Common myeloid progenitor, CD34-positive (primary cell): Measurements from ENCODE around the gene MAPK8.
"Not testable (repeated sequence)": the region's sequence is repeated elsewhere in the genome, so short reads cannot be mapped to it uniquely, and the experiment has no call there.

Experiments used
- CTCF ChIA-PET: fragments of 350-600 bp; sonication (Branson Sonifier 250); formaldehyde crosslinking; loops from one replicate; lab custom pipeline; 2021; ENCODE audit warnings: antibody characterized with exemption; lab: Charles Lee
- POLR2A ChIA-PET: fragments of 350-600 bp; sonication (Branson Sonifier 250); formaldehyde crosslinking; loops from one replicate; lab custom pipeline; 2021; ENCODE audit warnings: antibody characterized with exemption; lab: Charles Lee
- DNase-seq, 3 donors: peaks; one replicate each; pipeline versions ENCODE4 v3.0.0 to v3.0.0-alpha.2; 2013
- H3K27ac ChIP-seq, 2 experiments: 1 replicate in 1 of 2; 2 replicates in 1 of 2; pipeline ENCODE4 v1.7.0; 2013; ENCODE audit warnings: inconsistent platforms in 2 of 2, low read length in 2 of 2, mild to moderate bottlenecking in 2 of 2, low read depth in 1 of 2, moderate library complexity in 1 of 2; ENCODE audit not compliant: severe bottlenecking in 2 of 2, insufficient read depth in 1 of 2, poor library complexity in 1 of 2
- H3K27me3 ChIP-seq, 5 experiments: replicated peaks in 2 of 5; 1 replicate in 3 of 5; 2 replicates in 2 of 5; pipeline versions ENCODE4 v1.6.1 to v1.7.0; 2013; ENCODE audit warnings: low read length in 4 of 5, mild to moderate bottlenecking in 2 of 5, moderate library complexity in 2 of 5, inconsistent platforms in 1 of 5; ENCODE audit not compliant: insufficient read depth in 5 of 5, control insufficient read depth in 4 of 5
- H3K36me3 ChIP-seq, 4 experiments: 1 replicate in 2 of 4; 2 replicates in 2 of 4; pipeline versions ENCODE4 v1.6.1 to v1.7.0; 2013; ENCODE audit warnings: low read length in 3 of 4, control low read depth in 1 of 4, mild to moderate bottlenecking in 1 of 4; ENCODE audit not compliant: control insufficient read depth in 4 of 4, insufficient read depth in 4 of 4
- H3K4me1 ChIP-seq, 4 experiments: 1 replicate in 3 of 4; 2 replicates in 1 of 4; pipeline versions ENCODE4 v1.6.1 to v1.7.1; 2013; ENCODE audit warnings: low read length in 3 of 4, mild to moderate bottlenecking in 3 of 4, control low read depth in 1 of 4, inconsistent platforms in 1 of 4, moderate library complexity in 1 of 4; ENCODE audit not compliant: control insufficient read depth in 4 of 4, insufficient read depth in 4 of 4; ENCODE audit errors: control extremely low read depth in 1 of 4
- H3K4me3 ChIP-seq, 7 experiments: 1 replicate in 4 of 7; 2 replicates in 3 of 7; pipeline versions ENCODE4 v1.5.1 to v1.7.0; 2013; ENCODE audit warnings: mild to moderate bottlenecking in 7 of 7, low read length in 6 of 7, moderate library complexity in 6 of 7, inconsistent platforms in 2 of 7, low read depth in 2 of 7, control low read depth in 1 of 7; ENCODE audit not compliant: insufficient read depth in 4 of 7, control insufficient read depth in 1 of 7; ENCODE audit errors: extremely low read depth in 1 of 7
- H3K9me3 ChIP-seq, 5 experiments: 1 replicate in 4 of 5; 2 replicates in 1 of 5; pipeline versions ENCODE4 v1.6.1 to v1.7.1; 2013; ENCODE audit warnings: low read length in 4 of 5, mild to moderate bottlenecking in 2 of 5, inconsistent platforms in 1 of 5, low read depth in 1 of 5, moderate library complexity in 1 of 5; ENCODE audit not compliant: control insufficient read depth in 4 of 5, insufficient read depth in 2 of 5; ENCODE audit errors: control extremely low read depth in 1 of 5
- WGBS: methylation state at CpG from one replicate; pipeline ENCODE4 v1.1.5; 2013; ENCODE audit not compliant: insufficient coverage; 5-methylcytosine and 5-hydroxymethylcytosine counted together

MAPK8 gene

DNA sequence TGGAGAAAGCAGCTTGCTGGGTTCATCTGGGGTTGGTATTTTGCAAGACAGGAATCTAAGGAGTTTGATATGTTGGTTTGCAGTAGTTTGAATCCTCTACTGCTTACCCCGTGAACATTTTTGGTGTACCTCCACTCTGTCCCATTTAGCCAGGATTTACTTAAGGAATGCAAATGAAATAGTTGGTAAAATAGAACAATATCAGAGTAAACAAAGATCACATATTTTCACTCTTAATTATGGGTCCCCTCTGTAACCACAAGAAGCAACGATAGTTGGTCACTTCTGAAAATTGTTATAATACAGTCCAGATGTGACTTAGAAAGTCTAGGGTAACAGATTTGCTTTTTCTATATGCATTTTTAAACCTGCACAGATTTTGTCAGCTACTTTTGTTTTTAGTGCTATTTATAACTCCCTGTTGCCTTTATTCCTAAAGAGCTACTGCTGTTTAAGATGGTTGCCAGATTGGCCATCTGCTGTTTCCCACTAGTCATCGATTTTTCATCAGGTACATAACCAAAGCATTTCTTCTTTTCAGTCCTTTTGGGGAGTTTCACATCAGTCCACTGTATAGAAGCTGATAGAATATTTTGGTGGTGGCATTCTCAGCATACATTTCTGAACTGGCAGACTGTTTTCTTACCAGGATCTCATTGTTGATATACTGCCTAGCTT, 37.6 kb downstream of the MAPK8 start:
- ChIA-PET CTCF (interaction anchor here (1.3 kb wide), 1 partner anchor 11 kb away, joined by 3 read pairs; no protein-coding TSS in a partner anchor), POLR2A (no interaction called here)
- Histone ChIP-seq H3K4me1 (no peaks in the 10 kb centered on the region), H3K27me3 (no peaks in the 10 kb centered on the region), H3K36me3 (peaks cover 0 to 2% (median 0%) of the 10 kb centered on the region in 4 experiments), H3K27ac (no peak overlapping the region), H3K9me3 (peaks cover 0 to 21% (median 4%) of the 10 kb centered on the region in 5 experiments), H3K4me3 (no peak overlapping the region)
- no CpG with 5 or more reads among the region's 3 CpGs for WGBS
- no peak for DNase-seq

DNA sequence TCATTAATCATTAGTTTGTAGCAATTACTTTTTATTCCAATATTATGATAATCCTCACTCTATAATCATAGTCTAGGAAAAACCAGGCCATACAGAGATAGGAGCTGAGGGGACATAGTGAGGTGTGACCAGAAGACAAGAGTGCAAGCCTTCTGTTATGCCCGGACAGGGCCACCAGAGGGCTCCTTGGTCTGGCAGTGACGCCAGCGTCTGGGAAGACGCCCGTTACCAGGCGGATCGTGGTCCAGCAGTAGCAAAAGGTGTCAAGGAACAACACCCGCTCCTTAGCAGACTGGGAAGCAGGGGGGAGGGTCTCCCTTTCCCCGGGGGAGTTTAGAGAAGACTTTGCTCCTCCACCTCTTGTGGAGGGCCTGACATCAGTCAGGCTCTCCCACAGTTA, 39.8 kb downstream of the MAPK8 start:
- H3K27me3 ChIP-seq, H3K36me3 ChIP-seq, H3K4me3 ChIP-seq, H3K27ac ChIP-seq, DNase-seq, POLR2A ChIA-PET, H3K4me1 ChIP-seq: not testable (repeated sequence)
- peaks cover 0 to 14% (median 4%) of the 10 kb centered on the region in 5 experiments for H3K9me3 ChIP-seq
- CTCF ChIA-PET, result interaction anchor here (0.9 to 1.5 kb wide), 2 partner anchors 8 to 37 kb away, joined by 3 read pairs; no protein-coding TSS in a partner anchor
- WGBS, result 97% methylated on average over 9 of the region's 9 CpGs

DNA sequence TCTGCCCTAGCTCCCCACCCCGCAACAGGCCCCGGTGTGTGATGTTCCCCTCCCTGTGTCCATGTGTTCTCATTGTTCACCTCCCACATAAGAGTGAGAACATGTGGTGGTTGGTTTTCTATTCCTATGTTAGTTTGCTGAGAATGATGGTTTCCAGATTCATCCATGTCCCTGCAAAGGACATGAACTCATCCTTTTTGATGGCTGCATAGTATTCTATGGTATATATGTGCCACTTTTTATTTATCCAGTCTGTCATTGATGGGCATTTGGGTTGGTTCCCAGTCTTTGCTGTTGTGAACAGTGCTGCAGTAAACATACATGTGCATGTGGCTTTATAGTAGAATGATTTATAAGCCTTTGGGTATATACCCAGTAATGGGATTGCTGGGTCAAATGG, 41.1 kb downstream of the MAPK8 start:
- CTCF ChIA-PET, result not testable (repeated sequence)

DNA sequence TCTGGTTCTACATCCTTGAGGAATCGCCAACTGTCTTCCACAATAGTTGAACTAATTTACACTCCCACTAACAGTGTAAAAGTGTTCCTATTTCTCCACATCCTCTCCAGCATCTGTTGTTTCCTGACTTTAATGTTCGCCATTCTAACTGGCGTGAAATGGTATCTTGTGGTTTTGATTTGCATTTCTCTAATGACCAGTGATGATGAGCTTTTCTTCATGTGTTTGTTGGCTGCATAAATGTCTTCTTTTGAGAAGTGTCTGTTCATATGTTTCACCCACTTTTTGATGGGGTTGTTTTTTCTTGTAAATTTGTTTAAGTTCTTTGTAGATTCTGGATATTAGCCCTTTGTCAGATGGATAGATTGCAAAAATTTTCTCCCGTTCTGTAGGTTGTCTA, 41.5 kb downstream of the MAPK8 start:
- H3K27me3 ChIP-seq, CTCF ChIA-PET, H3K4me3 ChIP-seq, H3K27ac ChIP-seq, DNase-seq, H3K4me1 ChIP-seq, POLR2A ChIA-PET, H3K36me3 ChIP-seq: not testable (repeated sequence)
- WGBS, result 100% methylated on average over 1 of the region's 4 CpGs
- H3K9me3 ChIP-seq, result peaks cover 0 to 18% (median 4%) of the 10 kb centered on the region in 5 experiments

More for the DNA sequence above, 41.1 kb downstream of the MAPK8 start:
- WGBS, result no CpG with 5 or more reads among the region's 2 CpGs
- peaks cover 0 to 17% (median 4%) of the 10 kb centered on the region in 5 experiments for H3K9me3 ChIP-seq
- DNase-seq, H3K4me3 ChIP-seq, H3K27me3 ChIP-seq, H3K4me1 ChIP-seq, H3K36me3 ChIP-seq, POLR2A ChIA-PET, H3K27ac ChIP-seq: not testable (repeated sequence)

DNA sequence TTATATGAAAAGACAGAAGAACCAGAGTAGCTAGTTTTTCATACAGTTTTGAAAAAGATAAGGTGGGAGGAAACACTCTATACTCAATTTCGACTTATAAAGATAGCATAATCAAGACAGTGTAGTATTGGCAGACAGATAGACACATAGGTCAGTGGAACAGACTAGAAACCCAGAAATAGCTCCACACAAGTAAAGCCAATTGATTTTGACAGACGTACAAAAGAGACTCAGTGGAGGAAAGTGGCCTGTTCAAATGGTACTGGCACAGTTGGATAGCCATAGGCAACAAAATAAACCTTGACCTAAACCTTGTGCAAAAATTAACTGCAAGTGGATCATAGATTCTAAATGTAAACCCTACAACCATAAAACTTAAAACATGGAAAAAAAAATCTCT, 46.8 kb downstream of the MAPK8 start:
- Histone ChIP-seq H3K36me3 (no peaks in the 10 kb centered on the region), H3K4me3 (no peak overlapping the region), H3K4me1 (no peaks in the 10 kb centered on the region), H3K27ac (no peak overlapping the region), H3K27me3 (no peaks in the 10 kb centered on the region), H3K9me3 (peaks cover 0 to 11% (median 3%) of the 10 kb centered on the region in 5 experiments)
- ChIA-PET POLR2A (no interaction called here), CTCF (interaction anchor here (0.9 to 2.7 kb wide), 4 partner anchors 8 to 160 kb away, joined by 3 to 11 read pairs (median 4); no protein-coding TSS in a partner anchor)
- no peak for DNase-seq
- 88% methylated on average over 1 of the region's 2 CpGs for WGBS

DNA sequence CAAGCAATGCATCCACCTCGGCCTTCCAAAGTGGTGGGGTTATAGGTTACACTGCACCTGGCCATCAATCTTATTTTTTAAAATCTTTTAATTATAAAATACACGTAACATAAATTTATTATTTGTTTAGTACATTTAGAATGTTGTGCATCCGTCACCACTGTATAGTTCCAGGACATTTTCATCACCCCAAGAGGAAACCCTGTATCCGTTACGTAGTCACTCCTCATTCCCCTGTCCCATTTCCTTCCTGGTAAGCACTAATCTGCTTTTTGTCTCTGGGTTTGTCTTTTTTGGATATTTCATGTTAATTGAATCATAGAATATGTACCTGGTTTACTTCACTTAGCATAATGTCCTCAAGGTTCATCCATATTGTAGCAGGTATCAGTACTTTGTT, 51.2 kb downstream of the MAPK8 start:
- Histone ChIP-seq H3K36me3 (no peaks in the 10 kb centered on the region), H3K9me3 (peaks cover 0 to 7% (median 1%) of the 10 kb centered on the region in 5 experiments), H3K27me3 (no peaks in the 10 kb centered on the region), H3K27ac (no peak overlapping the region), H3K4me1 (no peaks in the 10 kb centered on the region), H3K4me3 (no peak overlapping the region)
- ChIA-PET POLR2A (no interaction called here), CTCF (interaction anchor here (0.9 kb wide), 1 partner anchor 299 kb away, joined by 3 read pairs; no protein-coding TSS in a partner anchor)
- 100% methylated on average over 2 of the region's 5 CpGs for WGBS
- DNase-seq, result no peak

DNA sequence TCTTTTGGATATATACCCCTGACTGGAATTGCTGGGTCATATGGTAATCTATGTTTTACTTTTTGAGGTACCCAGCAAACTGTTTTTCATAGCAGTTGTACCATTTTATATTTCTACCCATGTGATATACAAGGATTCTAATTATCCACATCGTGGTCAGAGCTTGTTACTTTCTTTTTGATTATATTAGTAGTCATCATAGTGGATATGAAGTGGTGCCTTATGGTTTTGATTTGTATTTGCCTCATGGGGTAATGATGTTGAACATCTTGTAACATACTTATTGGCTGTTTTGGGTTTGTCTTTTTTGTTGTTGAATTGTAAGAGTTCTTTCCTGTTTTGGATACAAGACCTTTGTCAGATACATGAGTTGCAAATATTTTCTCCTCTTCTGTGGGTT, 51.7 kb downstream of the MAPK8 start:
- CTCF ChIA-PET, result interaction anchor here (0.9 kb wide), 1 partner anchor 299 kb away, joined by 3 read pairs; no protein-coding TSS in a partner anchor
- peaks cover 0 to 7% (median 0%) of the 10 kb centered on the region in 5 experiments for H3K9me3 ChIP-seq
- WGBS, result no CpG with 5 or more reads among the region's 1 CpG

More for the DNA sequence above, 51.7 kb downstream of the MAPK8 start:
- no peaks in the 10 kb centered on the region for H3K36me3 ChIP-seq
- H3K4me1 ChIP-seq, result no peaks in the 10 kb centered on the region
- no peak for DNase-seq
- H3K27ac ChIP-seq, result no peak overlapping the region
- no peak overlapping the region for H3K4me3 ChIP-seq
- POLR2A ChIA-PET, result no interaction called here
- no peaks in the 10 kb centered on the region for H3K27me3 ChIP-seq
